Measurements from ENCODE around the gene QRICH1.

DNA sequence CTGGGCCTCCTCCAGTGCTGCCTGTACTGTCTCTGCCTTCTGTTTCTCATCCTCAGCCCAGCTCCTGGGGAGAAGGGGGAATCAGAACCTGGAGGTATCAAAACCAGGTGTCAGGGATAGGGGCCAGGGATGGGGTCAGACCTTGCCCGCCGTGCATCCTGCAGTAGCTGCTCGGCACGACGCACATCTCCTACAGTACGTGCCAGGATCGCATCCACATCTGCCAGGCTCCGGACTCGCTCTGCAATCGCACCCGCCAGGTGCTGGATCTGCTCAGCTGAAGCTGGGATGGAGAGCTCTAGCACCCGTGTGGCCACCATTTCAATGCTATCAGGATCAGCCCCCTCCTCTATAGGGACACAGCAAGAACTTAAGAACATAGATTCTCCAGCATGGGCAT is 28.2 kb upstream of the QRICH1 start:
- TF ChIP-seq, protein P1, sequence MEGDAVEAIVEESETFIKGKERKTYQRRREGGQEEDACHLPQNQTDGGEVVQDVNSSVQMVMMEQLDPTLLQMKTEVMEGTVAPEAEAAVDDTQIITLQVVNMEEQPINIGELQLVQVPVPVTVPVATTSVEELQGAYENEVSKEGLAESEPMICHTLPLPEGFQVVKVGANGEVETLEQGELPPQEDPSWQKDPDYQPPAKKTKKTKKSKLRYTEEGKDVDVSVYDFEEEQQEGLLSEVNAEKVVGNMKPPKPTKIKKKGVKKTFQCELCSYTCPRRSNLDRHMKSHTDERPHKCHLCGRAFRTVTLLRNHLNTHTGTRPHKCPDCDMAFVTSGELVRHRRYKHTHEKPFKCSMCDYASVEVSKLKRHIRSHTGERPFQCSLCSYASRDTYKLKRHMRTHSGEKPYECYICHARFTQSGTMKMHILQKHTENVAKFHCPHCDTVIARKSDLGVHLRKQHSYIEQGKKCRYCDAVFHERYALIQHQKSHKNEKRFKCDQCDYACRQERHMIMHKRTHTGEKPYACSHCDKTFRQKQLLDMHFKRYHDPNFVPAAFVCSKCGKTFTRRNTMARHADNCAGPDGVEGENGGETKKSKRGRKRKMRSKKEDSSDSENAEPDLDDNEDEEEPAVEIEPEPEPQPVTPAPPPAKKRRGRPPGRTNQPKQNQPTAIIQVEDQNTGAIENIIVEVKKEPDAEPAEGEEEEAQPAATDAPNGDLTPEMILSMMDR (conservative IDR thresholded peaks at IDR 0.05 in 1 of 2, IDR thresholded peaks at IDR 0.05 in 1 of 2; ENCODE audit: low read depth in 1 of 2, low read length in 2 of 2): no peak
- no peak for TF ChIP-seq EZH2 (IDR thresholded peaks at IDR 0.05; ENCODE audit: low read length, missing control alignments)
